BJ (cell line): ENCODE results near the gene FST. TPM values are rescaled to one million over a fixed set of nuclear protein-coding genes. Genes with fewer than 3 reads are reported as not detected.

Experiments used
- CTCF ChIA-PET: fragments of 350-600 bp; formaldehyde crosslinking; extraction: SDS; loops from one replicate; lab custom pipeline; 2021; ENCODE audit warnings: antibody characterized with exemption, inconsistent platforms; lab: Yijun Ruan, JAX
- POLR2A ChIA-PET: fragments of 300-600 bp; sonication (Branson Sonifier 250); formaldehyde crosslinking; extraction: SDS; loops from one replicate; lab custom pipeline; 2021; ENCODE audit warnings: antibody characterized with exemption; lab: Charles Lee
- DNase-seq: peaks from one replicate; pipeline ENCODE4 v3.0.0-alpha.2; 2011; ENCODE audit warnings: low read depth
- H3K27me3 ChIP-seq: 2 replicates; pipeline ENCODE4 v1.6.0; 2011; ENCODE audit warnings: low read length; ENCODE audit not compliant: control insufficient read depth, insufficient read depth
- H3K36me3 ChIP-seq: 2 replicates; pipeline ENCODE4 v1.5.1; 2011; ENCODE audit warnings: low read length; ENCODE audit not compliant: control insufficient read depth, insufficient read depth
- H3K4me3 ChIP-seq: 2 replicates; pipeline ENCODE4 v1.5.1; 2011; ENCODE audit warnings: low read depth, mild to moderate bottlenecking, control low read depth, low read length
- CTCF ChIP-seq: IDR thresholded peaks from 2 replicates; pipeline ENCODE4 v1.5.1; 2011; ENCODE audit warnings: low read depth, mild to moderate bottlenecking, control low read depth, inconsistent platforms, low read length, moderate library complexity; ENCODE audit not compliant: insufficient read depth
- polyA plus RNA-seq: library from polyadenylated mRNA; depleted of rRNA; stranded (reverse); fragments of >200 nt; gene quantifications from 2 replicates; pipeline ENCODE4 v1.2.3, GENCODE V29; 2011

Gene FST
- polyA plus RNA-seq, 1 experiment, result 85.5 TPM

DNA sequence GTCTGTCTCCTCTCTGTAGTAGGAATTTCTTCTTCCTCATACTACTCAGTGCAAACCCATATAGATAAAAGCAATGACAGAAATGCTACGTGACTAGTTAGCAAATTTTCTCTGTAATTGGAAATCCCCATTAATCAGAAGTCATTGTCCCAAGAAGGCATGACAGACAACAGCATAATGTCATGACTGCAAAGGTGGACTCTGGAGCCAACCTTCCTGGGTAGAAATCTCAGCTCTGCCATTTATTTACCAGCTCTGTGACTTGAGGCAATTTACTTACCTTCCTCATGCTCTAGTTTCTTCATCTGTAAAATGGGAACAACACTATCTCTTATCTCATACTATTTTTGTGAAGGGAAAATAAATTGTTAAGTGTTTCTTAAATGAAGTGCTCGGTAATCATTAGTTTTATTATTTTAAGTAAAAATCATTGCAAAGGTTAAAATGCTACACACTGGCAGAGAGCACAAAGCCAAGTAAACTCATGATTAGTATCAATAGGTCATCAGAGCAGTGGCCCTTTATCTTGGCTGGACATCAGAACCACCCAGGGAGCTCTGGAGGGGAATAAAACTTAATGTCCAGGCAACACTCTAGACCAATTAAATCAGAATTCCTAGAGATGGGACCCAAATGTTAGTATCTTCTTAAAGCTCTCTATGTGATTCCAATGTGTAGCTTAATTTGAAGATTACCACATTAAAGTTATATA lies 43.8 kb upstream of the FST start:
- Histone ChIP-seq H3K27me3 (no peaks in the 10 kb centered on the region), H3K4me3 (no peak overlapping the region), H3K36me3 (no peaks in the 10 kb centered on the region)
- TF ChIP-seq CTCF, result no peak
- ChIA-PET CTCF (interaction anchor here (0.7 to 3.0 kb wide), 5 partner anchors 9 to 792 kb away, joined by 3 to 9 read pairs (median 3); no protein-coding TSS in a partner anchor), POLR2A (no interaction called here)
- DNase-seq, result no peak

DNA sequence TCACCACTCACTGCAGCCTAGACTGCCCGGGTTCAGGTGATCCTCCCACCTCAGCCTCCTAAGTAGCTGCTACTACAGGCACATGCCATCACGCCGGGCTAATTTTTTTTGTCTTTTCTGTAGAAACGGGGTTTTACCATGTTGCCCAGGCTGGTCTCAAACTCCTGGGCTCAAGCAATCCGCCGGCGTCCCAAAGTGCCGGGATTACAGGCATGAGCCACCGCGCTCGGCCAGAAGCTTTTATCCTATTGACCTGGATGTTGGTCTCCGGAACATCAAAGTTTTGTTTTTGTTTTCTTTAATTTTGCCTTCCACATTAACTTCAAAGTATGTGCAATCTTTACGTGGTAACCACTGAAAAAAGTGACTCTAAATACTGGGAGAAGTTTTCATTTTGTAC lies 42.4 kb upstream of the FST start:
- ChIA-PET POLR2A (interaction anchor here (0.7 kb wide), 1 partner anchor 11 kb away, joined by 5 read pairs; no protein-coding TSS in a partner anchor), CTCF (interaction anchor here (1.5 to 2.7 kb wide), 2 partner anchors 11 to 791 kb away, joined by 4 to 8 read pairs; no protein-coding TSS in a partner anchor)
- no peaks in the 10 kb centered on the region for H3K27me3 ChIP-seq
- H3K4me3 ChIP-seq, result no peak overlapping the region
- no peak for TF ChIP-seq CTCF
- no peak for DNase-seq
- H3K36me3 ChIP-seq, result no peaks in the 10 kb centered on the region

GRCh38 chr5:53438486-53439472 lies 41.6 kb upstream of the FST start:
- H3K36me3 ChIP-seq, result no peaks in the 10 kb centered on the region
- ChIA-PET POLR2A (interaction anchor here (0.7 kb wide), 2 partner anchors 12 to 35 kb away, joined by 3 to 5 read pairs; no protein-coding TSS in a partner anchor), CTCF (interaction anchor here (1.3 to 2.7 kb wide), 4 partner anchors 10 to 790 kb away, joined by 3 to 8 read pairs (median 6); no protein-coding TSS in a partner anchor)
- H3K27me3 ChIP-seq, result no peaks in the 10 kb centered on the region
- no peak overlapping the region for H3K4me3 ChIP-seq
- no peak for TF ChIP-seq CTCF
- peak; percentile 83 for DNase-seq

- ChIA-PET CTCF (interaction anchor here (1.0 to 1.2 kb wide), 2 partner anchors 10 to 35 kb away, joined by 3 to 4 read pairs; no protein-coding TSS in a partner anchor), POLR2A (no interaction called here)
- TF ChIP-seq CTCF, result no peak
- Histone ChIP-seq H3K36me3 (no peaks in the 10 kb centered on the region), H3K4me3 (no peak overlapping the region), H3K27me3 (no peaks in the 10 kb centered on the region)
- DNase-seq, result no peak
These were observed 37.5 kb upstream of the FST start for GRCh38 chr5:53442961-53443360.
